NCI-H510A treated with DMSO at 0.1 percent for 48 hours (cell line): ENCODE measurements around the gene TAS2R31.
"Not testable (repeated sequence)": the region's sequence is repeated elsewhere in the genome, so short reads cannot be mapped to it uniquely, and the experiment has no call there.

Experiments used
- DNase-seq: peaks from one replicate; lab custom pipeline; 2025; lab: John Stamatoyannopoulos, UW

The TAS2R31 gene, protein sequence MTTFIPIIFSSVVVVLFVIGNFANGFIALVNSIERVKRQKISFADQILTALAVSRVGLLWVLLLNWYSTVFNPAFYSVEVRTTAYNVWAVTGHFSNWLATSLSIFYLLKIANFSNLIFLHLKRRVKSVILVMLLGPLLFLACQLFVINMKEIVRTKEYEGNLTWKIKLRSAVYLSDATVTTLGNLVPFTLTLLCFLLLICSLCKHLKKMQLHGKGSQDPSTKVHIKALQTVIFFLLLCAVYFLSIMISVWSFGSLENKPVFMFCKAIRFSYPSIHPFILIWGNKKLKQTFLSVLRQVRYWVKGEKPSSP

DNA sequence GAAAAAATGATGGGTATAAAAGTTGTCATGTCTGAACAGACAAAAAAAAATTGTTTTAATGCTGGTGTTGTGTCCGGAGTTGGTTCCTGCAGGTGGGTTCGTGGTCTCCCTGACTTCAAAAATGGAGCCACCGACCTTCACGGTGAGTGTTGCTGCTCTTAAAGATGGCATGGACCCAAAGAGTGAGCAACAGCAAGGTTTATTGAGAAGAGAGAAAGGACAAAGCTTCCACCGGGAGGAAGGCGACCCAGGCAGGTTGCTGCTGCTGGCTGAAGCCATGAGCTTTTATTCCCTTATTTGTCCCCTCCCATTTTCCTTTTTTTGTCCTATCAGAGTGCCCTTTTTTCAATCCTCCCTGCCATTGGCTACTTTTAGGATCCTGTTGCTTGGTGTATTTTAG lies at the start of gene TAS2R31:
Gene TAS2R31, minus strand, starts transcription at position 101 of the 400 bp plus-strand sequence. Its CDS starts 72 bp downstream, at position 29.
- no peak for DNase-seq

DNA sequence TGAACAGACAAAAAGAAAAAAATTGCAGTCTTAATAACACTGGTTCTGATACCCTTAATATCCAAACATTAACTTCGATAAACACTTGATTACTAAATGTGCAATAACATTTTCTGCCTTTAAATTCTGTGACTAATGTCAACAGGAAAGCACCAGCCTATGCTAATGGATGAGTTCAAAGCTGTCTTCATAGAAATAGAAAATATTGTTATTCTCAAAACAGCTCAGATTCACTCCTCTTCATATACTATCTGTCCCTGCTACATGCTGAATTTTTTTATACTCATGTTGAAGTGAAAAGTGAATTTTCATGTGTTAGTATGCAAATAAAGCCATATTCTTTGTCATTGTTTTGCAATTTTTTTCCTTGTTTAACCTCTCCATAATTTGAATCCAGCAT lies 47.0 kb upstream of the TAS2R31 start:
- no peak for DNase-seq

DNA sequence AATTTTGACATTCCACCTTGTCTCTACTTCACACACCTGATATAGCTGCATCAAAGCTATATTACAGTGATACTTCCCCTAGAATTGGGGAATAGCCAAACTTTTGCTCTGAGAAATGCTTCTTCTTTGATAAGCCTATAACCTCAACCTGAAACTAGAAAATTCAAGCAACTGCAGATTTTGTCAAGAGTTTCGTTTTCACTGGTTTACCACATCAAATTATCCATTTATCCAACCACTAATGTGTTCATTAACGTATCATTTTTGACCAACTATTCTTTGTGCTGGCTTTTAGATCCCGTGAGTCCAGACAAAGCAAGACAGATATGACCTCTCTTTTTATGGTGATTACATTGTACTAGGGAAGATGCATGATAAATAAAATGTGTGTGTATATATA lies 44.4 kb upstream of the TAS2R31 start:
- DNase-seq, result no peak

DNA sequence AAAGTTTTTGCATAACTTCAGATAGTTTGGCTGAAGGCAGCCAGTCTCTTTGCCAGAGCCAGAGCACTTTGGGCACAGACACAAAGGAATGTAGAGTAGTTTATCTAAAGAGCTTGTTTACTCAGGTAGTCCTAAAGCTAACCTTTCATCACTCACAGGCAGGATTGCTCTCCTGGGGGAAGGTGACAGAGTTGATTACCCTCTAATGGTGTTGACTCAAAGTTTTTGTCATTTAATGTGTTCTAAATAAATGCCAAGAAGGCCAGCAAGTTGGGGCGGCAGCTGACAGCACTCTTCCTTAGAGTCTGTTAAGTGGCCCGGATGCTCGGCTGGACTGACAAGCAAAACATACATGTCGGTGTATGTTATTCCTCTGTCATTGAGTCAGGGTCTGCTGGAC lies 40.2 kb upstream of the TAS2R31 start:
- DNase-seq, result no peak

DNA sequence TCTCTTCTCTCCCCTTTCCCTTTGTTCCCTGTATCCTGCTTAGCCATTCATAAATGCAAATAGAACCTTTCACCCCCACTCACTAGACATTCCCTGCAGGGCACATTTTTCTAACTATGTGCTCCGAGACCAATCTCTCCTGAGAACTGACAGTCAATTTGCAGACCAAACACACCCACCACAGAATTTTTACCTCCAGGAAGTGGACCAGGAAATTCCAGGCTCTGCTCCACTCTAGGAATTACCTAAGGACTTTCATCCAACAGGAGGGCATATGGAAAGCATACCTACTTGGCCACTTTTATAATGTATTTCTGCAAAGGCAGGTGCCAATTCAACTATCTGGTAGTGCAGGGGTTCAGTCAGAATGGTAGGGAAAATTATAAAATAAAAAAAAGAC lies 39.8 kb upstream of the TAS2R31 start:
- DNase-seq, result no peak

DNA sequence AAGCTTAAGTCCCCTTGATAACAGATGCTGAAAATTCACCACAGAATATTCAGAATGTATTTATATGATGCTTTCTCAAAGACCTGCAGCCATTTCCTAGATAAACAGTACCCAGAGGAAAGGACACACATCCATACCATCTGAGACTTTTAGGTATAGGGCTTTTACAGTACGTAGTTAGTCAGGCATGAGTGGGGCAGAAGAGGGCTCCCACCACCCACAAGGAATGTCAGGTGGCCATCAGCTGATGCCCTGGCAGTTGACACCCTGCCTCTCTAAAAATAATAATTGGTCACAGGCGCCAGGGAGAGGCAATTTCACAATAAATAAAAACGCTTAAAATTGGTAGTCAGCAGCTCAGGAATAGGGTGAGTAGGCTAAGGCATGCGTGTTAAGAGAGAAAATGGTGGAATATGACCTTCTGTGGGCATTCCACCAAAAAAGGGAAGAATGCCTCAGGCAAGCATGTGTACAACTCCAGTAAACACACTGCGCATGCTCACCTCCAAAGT lies 38.7 kb upstream of the TAS2R31 start:
- no peak for DNase-seq

DNA sequence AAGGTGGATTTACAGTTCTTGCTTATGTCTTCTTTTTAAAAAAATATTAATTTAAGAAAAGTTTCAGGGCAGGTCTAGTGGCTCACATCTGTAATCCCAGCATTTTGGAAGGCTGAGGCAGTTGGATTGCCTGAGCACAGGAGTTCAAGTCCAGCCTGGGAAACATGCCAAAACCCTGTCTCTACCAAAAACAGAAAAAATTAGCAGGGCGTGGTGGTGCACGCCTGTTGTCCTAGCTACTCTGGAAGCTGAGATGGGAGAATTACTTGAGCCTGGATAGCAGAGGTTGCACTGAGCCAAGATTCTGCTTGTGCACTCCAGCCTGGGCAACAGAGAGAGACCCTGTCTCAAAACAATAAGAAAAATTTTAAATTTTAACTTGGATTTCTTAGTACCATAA lies 36.3 kb upstream of the TAS2R31 start:
- DNase-seq, result no peak

DNA sequence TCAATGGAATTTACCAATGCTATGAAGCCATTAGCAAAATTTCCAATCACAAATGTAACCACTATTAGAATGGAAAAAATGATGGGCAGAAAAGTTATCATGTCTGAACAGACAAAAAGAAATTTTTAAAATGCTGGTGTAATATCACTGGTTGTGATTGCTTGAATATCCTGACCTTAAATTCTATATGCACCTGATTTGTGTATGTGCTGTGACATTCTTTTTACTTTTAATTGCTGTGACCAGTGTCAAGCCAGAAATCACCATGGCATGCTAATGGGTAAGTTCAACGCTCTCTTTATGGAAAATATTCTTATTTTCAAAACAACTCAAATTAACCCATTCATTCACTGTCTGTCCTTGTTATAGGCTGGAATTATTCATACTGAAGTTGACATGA lies 31.0 kb upstream of the TAS2R31 start, which contains the start of gene TAS2R46:
Gene TAS2R46, minus strand, starts transcription at position 101 of the 400 bp plus-strand sequence. Its CDS starts 0 bp downstream, at position 101.
- DNase-seq, result not testable (repeated sequence)

DNA sequence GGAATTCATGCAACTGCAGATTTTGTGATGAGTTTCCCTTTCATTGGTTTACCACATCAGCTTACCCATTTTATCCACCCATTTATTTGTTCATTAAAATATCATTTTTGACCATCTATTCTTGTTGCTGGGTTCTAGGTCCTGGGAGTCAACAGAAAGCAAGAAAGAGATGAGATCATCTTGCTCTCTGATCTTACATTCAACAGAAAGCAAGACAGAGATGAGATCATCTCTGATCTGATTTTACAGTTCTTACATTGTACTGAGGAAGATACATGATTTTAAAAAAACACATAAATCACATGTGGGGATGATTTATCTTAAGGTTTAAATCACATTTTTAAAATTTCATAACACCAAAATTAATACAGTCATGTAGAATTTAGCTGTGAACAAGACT lies 28.6 kb upstream of the TAS2R31 start:
- DNase-seq, result no peak

DNA sequence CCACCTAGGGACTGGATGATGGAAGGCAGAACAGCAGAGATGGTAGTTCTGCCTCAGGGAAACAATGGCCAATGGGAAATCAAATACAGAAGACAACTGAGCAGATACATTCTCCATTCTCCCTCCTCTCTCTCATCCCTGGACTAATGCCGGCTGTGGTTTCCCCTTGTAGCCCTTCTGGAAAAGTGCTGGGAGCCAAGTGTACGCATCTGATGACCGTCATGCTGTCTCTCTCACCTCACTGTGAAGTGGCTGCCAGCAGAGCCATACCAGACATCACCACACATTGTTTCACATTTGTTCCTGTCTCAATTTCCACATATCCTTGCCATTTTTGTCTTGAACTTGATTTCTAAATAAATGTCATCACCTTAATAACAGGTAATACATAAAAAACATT lies 27.8 kb upstream of the TAS2R31 start:
- no peak for DNase-seq

DNA sequence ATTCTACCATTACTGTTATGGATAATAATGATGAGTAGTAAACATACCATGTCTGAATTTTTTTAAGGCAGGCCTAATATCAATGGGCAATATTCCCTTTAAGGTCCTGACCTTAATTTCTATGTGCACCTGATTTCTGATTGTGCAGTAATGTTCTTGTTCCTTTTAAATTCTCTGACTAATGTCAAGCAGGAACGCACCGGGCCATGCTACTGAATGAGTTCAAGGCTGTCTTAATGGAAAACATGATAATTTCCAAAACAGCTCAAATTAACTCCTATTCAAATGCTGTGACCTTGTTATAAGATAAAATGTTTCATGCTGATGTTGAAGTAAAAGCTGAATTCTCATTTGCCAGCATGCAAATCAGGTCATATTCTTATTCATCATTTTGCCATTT lies 24.1 kb upstream of the TAS2R31 start:
- DNase-seq, result no peak

DNA sequence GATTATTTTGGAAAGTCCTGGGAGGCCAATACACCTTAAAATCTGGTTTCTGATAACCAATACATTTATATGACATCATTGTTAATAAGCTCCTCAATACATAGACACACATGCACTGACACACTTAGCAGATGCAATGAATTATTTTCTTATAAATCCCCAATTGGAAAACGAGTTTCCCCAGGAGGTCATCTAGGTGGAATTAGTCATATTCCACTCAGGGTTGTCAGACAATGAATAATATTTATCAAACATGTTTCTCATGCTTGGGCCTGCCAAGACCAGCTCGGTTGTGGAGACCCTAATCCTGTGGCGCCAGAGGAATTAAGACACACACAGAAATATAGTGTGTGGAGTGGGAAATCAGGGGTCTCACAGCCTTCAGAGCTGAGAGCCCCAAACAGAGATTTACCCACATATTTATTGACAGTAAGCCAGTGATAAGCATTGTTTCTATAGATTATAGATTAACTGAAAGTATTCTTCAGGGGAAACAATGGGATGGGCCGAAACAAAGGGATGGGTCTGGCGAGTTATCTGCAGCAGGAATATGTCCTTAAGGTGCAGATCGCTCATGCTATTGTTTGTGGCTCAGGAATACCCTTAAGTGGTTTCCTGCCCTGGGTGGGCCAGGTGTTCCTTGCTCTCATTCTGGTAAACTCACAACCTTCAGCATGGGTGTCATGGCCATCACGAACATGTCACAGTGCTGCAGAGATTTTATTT lies 18.8 kb upstream of the TAS2R31 start:
- not testable (repeated sequence) for DNase-seq

DNA sequence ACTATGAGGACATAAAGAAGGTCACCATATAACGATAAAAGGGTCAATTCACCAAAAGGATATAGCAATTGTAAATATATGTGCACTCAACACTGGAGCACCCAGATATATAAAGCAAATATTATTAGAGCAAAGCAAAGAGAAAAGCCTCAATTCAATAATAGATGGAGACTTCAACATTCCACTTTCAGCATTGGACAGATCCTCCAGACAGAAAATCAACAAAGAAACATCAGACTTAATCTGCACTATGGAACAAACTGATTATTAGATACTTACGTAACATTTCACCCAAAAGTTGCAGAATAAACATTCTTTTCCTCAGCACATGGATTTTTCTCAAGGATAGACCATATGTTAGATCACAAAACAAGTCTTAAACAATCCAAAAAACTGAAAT lies 10.2 kb upstream of the TAS2R31 start:
- not testable (repeated sequence) for DNase-seq

DNA sequence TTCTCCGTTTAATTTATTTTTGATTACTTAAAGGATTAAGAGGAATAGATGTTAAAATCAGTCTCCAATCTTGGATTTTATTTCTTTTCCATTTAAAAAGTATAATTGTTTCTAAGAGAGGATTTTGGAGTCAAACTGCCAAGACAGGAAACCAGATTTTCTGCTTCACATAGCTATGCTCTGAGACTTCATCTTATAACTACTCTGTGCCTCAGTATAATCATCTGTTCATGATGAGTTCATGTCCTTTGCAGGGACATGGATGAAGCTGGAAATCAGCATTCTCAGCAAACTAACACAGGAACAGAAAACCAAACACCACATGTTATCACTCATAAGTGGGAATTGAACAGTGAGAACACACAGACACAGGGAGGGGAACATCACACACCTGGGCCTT lies 9.0 kb upstream of the TAS2R31 start:
- no peak for DNase-seq

DNA sequence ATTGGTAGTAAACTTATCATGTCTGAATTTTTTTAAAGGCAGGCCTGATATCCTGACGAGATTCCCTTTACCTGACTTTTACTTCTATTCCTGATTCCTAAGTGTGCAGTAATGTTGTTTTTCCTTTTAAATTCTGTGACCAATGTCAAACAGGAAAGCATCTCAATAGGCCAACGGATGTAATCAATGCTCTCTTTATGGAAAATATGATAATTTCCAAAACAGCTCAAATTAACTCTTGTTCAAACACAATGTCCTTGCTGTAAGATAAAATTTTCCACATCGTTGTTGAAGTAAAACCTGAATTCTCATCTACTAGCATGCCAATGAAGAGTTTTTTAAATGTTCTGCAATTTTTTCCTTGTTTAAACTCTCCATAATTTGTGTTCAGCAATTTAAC lies 8.0 kb upstream of the TAS2R31 start:
- no peak for DNase-seq

DNA sequence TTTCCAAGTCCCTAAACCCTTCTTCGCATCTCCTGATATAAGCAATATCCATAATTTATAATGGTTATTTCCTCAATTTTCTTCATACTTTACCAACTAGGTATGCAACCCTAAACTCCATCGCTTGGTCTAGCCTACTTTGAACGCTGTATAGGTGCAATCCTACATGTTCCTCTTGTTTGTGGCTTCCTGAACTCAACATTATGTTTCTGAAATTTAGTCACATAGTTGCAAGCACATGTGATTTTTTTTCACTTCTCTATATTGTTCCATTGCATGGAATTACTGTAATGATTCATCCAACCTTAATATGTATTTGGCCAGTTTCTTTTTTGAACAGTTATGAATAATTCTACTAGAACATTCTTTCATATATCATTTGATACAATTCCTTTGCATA lies 2.8 kb upstream of the TAS2R31 start:
- not testable (repeated sequence) for DNase-seq

DNA sequence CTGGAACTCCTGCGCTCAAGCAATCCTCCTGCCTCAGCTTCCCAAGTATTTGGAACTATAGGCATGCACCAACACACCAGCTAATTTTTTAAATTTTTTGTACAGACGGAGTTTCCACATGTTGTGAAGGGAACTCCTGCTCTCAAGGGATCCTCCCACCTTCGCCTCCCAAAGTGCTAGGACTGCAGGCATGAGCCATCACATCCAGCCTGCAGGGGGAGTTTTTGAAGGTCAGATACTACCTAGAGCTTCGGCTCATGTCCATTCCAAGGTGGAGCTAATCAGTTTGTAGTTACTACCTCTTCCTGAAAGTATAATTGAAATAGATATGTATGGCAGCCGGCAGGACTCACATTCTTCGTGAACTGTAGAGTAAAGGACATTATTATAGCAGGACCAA lies 5.1 kb downstream of the TAS2R31 start:
- no peak for DNase-seq

DNA sequence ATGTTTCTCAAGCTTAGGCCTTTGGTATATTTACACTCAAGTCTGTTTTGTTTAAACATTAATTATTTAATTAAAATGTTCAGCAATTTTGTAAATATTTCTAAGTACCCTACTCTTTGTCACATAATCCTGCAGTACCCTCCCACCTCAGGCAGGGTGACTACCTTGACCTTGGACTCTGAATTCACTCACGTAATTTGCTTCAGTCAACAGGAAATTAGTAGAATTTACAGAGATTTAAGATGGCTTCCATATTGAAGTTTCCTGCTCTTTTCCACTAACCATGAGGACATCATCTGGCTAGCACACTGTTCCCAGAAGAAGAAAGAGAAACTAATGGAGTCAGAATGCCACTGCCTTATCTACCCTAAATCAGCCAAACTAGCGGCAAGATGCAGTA lies 7.8 kb downstream of the TAS2R31 start:
- DNase-seq, result no peak

DNA sequence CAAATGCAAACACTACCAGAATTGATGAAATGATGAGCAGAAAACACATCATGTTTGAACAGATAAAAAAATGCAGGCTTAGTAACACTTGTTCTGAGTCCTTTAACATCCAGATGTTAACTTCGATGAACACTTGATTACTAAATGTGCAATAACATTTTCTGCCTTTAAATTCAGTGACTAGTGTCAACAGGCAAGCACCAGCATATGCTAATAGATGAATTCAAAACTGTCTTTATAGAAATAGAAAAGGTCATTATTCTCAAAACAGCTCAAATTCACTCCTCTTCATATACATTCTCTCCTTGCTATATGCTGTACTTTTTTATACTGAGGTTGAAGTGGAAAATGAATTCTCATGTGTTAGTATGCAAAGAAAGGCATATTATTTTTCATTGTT lies 8.7 kb downstream of the TAS2R31 start, which contains the start of gene TAS2R19:
Gene TAS2R19, minus strand, starts transcription at position 101 of the 400 bp plus-strand sequence. Its CDS starts 49 bp downstream, at position 52.
- DNase-seq, result no peak

DNA sequence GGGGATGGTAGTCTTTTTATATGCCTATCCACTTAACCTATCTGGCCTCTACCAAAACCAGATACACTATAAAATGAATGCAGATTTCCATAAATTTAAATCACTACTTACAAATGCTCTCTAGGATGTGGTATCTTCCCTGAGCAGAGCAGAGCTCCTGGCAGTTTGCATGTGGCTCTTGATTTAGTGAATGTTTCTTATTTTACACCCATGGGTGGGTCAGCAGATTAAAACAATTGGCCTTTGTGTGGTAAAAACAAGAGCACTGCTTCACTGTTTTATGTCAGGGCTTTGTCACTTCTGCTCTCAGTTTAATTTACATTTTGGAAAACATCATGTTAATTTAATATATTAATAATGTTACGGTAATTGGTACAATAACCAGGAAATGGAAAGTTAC lies 14.3 kb downstream of the TAS2R31 start:
- no peak for DNase-seq

DNA sequence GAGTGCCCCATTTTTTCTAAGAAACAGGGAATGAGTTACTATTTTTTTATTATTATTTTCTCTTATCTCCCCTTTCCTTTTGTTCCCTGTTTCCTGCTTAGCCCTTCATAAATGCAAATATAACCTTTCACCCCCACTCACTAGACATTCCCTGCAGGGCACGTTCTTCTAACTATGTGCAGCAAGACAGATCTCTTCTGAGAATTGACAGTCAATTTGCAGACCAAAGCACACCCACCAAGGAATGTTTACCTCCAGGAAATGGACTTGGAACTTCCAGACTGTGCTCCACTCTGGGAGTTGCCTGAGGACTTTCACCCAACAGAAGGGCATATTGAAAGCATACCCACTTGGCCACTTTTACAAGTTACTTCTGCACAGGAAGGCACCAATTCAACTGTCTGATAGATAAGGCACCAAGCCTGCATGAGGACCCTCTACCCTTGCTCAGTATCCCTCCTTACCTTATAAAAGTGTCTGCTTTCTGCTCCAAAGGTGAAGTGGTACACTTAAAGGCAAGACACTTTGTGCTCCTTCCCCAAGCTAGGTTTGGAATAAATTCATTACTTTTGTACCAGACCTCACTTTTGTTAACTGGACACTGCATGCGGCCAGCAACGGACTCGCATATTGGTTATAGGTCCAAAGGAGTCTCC lies 15.3 kb downstream of the TAS2R31 start:
- no peak for DNase-seq

DNA sequence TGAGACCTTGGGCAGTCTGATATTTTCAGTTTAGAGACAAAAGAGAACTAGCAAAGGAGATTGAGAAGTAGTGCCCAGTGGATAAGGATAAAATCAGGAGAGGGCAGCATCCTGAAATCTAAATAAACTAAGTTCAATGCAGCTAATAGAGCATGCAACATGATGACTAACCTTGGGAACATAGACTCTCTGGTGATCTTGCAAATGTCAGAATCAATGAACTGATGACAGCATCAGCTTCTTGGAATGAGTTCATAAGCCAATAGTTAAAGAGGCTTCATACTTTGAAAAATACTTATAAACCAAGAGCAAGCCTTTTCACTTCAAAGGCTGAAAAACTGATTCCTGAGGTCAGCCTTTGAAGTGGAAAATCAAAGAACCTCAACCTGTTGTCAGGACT lies 17.0 kb downstream of the TAS2R31 start:
- no peak for DNase-seq

DNA sequence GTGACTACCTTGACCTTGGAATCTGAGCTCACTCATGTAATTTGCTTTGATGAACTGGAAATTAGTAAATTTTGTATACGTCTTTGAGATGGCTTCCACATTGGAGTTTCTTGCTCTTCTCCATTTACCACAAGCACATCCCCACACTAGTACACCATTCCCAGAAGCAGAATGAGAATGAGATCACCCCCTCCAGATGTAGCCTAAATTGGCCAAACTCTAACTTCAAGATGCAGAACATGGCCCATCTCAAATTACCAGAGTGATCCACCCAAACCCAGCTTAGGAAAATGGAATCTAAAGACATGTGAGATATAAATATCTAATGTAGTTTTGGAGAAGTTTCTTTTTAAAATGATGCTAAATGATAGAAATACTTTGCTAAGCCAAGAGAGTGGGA lies 23.6 kb downstream of the TAS2R31 start:
- DNase-seq, result no peak
